Stimulated activated CD4-positive, alpha-beta T cell treated with anti-CD3 and anti-CD28 coated beads, Interleukin-1b, Interleukin-23, amount 100 ng/mL, for 48 hours (primary cell): ENCODE measurements around the gene FAT2.
A peak's percentile ranks its signal among the peaks of the same experiment; 100 is the strongest.
"Not testable (repeated sequence)": the region's sequence is repeated elsewhere in the genome, so short reads cannot be mapped to it uniquely, and the experiment has no call there.

Experiments
- DNase-seq: peaks from one replicate; pipeline ENCODE4 v3.0.0-alpha.2; 2020

Gene FAT2

GRCh38 chr5:151612689-151613427 is 21.7 kb upstream of the FAT2 start:
- peak; percentile 70 for DNase-seq

- DNase-seq = no peak
Measured at GRCh38 chr5:151611127-151611775, 20.1 kb upstream of the FAT2 start.

GRCh38 chr5:151608522-151608921 is 17.4 kb upstream of the FAT2 start:
- DNase-seq = no peak

GRCh38 chr5:151607304-151607703 is 16.2 kb upstream of the FAT2 start:
- no peak for DNase-seq

- DNase-seq = no peak
Measured at GRCh38 chr5:151605559-151605958, 14.4 kb upstream of the FAT2 start.

GRCh38 chr5:151602806-151603205 is 11.7 kb upstream of the FAT2 start:
- DNase-seq = no peak

- no peak for DNase-seq
Measured at GRCh38 chr5:151601391-151601790, 10.3 kb upstream of the FAT2 start.

- no peak for DNase-seq
Measured at GRCh38 chr5:151600069-151600665, 9.0 kb upstream of the FAT2 start.

GRCh38 chr5:151598984-151599383 is 7.9 kb upstream of the FAT2 start:
- DNase-seq = no peak

GRCh38 chr5:151598549-151598948 is 7.4 kb upstream of the FAT2 start:
- no peak for DNase-seq

- no peak for DNase-seq
Measured at GRCh38 chr5:151597749-151598148, 6.6 kb upstream of the FAT2 start.

GRCh38 chr5:151596828-151597539 is 5.9 kb upstream of the FAT2 start:
- no peak for DNase-seq

- DNase-seq = no peak
Measured at GRCh38 chr5:151595411-151595826, 4.3 kb upstream of the FAT2 start.

GRCh38 chr5:151592855-151593408 is 1.8 kb upstream of the FAT2 start:
- DNase-seq = no peak

- DNase-seq = no peak
Measured at GRCh38 chr5:151589878-151590570, 1.1 kb downstream of the FAT2 start.

GRCh38 chr5:151587796-151588555 is 3.2 kb downstream of the FAT2 start:
- DNase-seq = no peak

GRCh38 chr5:151585970-151586369 is 5.2 kb downstream of the FAT2 start:
- no peak for DNase-seq

GRCh38 chr5:151585344-151585743 is 5.8 kb downstream of the FAT2 start:
- not testable (repeated sequence) for DNase-seq

GRCh38 chr5:151584057-151584937 is 6.8 kb downstream of the FAT2 start:
- DNase-seq = no peak

- no peak for DNase-seq
Measured at GRCh38 chr5:151581812-151582583, 9.1 kb downstream of the FAT2 start.
